HG02759 (cell line): ENCODE results near the gene CISTR.
A peak's percentile ranks its signal among the peaks of the same experiment; 100 is the strongest.
"Not testable (repeated sequence)": the region's sequence is repeated elsewhere in the genome, so short reads cannot be mapped to it uniquely, and the experiment has no call there.

Experiments
- ATAC-seq: cut with Tn5 transposase; IDR thresholded peaks from one replicate; pipeline ENCODE4 v1.9.1; 2021; ENCODE audit warnings: mild to moderate bottlenecking, moderate library complexity; ENCODE audit not compliant: unreplicated experiment

The CISTR gene

DNA sequence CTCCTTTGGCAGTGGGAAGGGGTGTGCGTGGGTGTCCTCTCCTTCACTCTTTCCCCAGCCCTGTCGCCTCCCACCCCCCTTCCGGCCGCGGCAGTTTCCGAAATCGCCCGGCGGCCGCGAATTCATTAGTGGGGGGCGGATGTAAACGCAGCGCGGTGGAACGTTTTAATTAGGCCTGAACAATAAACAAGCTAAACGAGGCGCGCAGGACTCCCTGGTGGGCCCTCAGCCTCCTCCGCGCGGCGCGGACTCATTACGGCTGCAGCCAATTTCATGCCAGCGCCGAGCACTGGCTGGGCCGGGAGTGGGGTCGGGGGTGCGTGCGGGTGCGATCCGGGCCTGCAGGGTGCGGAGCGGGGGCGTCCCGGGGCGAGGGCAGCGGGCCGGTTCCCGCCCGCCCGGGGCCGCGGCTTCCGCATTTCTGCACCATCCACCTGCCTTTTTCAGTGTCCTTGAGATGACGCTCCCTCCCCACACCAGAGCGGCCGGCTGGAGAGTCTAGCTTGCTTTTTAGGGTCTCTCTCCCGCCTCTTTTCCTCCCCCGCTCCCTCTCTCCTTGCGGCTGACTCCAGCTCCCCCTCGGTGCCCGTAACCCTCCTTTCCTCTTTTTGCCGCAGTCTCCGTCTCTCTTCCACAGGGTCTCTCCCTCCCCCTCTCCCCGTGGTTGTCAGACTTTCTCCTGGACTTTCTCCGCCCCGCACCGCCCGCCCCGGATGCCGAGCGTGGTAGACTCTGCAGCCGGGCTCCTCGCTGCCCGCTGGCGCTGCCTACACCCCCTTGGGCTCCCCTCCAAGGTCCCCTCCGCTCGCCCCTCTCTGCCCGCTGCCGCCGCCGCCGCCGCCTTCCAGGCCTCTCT is at the start of gene CISTR:
CISTR (minus strand) TSS at position 644 of the 856 bp plus-strand sequence.
- ATAC-seq = peak; percentile 34

- ATAC-seq = peak; percentile 57
Measured at GRCh38 chr12:53798575-53798974, 46.8 kb upstream of the CISTR start.

GRCh38 chr12:53795927-53796326 is 44.1 kb upstream of the CISTR start:
- no peak for ATAC-seq

GRCh38 chr12:53793221-53793620 is 41.4 kb upstream of the CISTR start:
- no peak for ATAC-seq

DNA sequence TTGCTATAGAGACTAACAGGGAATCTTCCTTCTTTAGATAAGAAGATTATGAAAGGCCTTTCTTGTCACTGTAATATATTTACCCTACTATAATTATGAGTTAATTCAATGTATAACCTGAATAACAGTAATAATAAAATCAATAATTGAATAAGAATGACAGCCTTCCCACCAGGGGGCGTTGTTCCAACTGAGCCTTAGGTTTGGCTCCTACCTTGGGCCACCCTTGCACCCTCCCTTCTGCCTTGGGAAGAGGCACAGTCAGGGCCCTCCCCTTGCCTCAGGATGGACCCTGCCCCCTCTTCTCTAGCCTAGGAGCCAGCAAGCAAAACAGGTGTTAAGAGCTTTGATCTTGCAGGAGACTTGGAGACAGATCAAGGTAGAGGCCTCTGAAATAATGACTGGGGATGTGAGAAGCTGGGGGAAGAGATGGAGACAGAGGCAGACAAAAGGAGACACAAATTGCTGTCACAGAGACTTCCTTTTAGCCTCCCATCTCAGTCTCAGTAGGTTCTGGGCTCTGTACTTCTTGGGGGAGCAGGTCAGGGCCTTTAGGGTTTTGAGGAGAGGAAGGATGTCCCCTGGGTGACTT is 40.1 kb upstream of the CISTR start:
- no peak for ATAC-seq

- ATAC-seq = no peak
Measured at GRCh38 chr12:53789570-53789969, 37.8 kb upstream of the CISTR start.

GRCh38 chr12:53788892-53789291 is 37.1 kb upstream of the CISTR start:
- ATAC-seq = no peak

- no peak for ATAC-seq
Measured at GRCh38 chr12:53786411-53786810, 34.6 kb upstream of the CISTR start.

- ATAC-seq = no peak
Measured at GRCh38 chr12:53785161-53785560, 33.4 kb upstream of the CISTR start.

DNA sequence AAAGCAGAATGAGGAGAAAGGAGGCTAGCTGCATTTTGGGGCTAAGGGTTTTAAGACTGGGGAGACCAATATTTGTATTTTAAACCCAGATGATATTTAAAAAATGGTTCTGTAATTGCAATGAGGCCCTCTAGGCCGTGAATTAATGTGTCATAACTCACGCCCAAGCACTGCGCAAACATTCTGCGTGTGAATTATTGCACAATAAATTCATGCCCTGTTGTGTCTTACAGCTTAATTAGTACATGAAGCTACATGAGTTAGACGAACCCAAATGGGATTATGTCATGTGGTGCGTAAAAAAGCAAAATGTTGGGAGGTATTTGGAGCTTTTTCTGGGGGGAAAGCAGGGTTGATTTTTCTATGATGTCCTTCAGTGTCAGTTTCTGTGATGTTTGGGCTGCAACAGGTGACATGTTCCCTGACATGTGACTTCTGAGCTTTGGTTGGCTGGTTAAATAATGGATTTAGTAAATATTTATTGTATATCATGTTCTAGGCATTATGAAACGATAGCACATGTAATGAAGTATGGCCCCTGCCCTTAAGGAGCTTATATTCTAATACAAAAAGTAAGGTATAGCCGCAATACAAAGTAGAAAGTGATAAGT is 30.4 kb upstream of the CISTR start:
- ATAC-seq = no peak

DNA sequence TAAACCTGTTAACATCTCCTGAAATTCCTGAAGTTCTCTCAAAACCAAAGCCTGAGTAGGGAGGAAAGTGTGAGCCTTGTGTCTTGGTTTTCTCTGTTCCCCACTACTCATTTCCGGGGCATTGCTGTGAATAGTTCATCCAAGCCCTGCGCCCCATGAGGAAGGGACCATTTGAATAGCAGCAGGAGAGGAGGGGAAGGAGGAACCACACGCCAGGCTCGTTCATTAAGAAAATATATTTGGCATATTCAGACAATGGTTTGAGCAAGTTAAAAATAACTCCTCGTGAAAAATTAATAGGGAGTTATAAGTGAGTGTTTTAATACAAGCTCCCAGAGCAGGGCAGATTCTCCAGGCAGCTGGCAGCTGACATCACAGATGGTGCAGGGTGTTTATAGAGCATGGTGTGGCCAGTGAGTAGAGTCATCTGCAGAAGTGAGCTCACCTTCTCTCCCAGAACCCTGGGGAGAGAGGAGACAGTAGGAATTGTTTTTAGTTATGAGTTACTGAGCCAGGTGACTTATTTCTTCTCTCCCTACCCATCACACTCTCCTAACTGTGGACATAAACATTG is 29.5 kb upstream of the CISTR start:
- no peak for ATAC-seq

DNA sequence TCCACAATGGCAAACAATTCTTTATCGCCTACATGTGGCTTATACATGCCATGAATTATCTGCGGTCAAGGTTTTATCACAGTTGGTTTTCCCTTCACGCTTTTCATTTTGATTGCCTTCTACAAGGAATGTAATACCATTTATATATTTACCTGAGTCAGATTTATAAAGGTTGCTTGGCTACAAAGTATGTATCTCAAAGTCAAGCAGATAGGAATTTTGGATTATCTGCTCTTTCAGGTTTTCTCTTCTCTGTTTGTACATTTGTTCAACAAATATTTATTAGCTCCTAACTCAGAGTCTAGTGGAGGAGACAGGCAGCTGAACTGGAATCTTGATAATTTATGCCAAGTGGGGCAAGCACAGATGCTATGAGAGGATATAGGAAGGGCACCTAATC is 28.5 kb upstream of the CISTR start:
- ATAC-seq = no peak

GRCh38 chr12:53779679-53780078 is 27.9 kb upstream of the CISTR start:
- not testable (repeated sequence) for ATAC-seq

DNA sequence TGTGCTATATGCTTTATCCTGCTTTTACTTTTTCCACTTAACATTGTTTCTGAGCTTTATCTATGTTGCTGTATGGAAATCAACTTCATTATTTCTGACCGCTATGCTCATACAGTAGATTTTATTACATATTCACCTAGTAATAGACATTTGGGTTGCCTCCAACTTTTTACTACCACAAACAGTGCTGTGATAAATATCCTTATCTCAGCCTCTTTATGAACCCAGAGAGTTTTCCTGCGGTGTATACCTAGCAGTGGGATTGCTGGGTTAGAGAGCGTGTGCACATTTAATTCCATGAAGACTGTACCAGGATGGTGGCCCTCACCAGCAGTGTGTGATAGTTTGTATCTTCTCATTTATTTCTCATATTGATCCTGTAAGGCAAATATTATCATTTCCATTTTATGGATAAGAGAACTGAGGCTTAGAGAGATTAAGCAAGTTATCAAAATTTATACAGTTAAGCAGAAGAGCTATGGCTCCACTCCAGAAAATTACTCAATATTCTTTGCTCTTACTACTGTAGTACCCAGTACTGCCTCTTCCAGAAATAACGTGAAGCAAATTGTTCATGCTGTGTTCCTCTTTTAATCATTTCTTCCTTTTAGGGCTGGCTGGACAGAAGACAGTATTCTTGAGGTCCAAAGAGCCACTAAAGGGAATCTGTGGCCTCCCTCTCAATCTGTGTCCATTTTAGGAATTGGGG is 26.3 kb upstream of the CISTR start:
- no peak for ATAC-seq

GRCh38 chr12:53777412-53777811 is 25.6 kb upstream of the CISTR start:
- ATAC-seq = no peak

GRCh38 chr12:53776872-53777271 is 25.1 kb upstream of the CISTR start:
- no peak for ATAC-seq

DNA sequence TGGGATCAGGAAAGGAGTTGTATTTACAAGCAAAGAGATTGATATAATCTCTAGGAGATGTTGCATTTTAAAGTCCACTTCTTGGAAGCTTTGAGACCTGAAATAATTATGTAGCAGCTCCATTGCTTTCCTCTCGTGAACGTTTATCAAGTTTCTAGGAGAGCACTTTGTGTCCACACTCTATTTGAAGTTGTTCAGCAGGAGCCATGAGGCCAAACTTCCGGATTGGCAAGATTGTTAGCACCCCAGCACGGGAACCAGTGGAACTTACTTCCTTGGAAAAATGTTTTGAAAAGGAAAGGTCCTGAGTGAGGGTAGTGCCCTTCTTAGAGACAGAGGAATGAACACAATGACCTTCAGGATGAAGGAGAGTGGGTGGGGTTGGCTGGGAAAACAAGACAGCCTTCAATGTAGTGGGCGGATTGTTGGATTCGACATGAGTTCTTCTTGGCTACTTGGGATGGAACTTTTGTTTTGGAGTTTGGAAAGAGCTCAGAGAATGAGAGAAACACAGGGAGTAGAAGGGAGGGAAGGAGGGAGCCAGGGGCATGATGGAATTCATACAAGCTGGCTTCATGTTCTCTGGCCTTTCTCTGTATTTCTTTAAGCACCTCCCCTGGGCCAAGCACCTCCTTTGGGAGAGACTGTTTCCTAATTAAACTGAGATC is 23.8 kb upstream of the CISTR start:
- ATAC-seq = no peak

DNA sequence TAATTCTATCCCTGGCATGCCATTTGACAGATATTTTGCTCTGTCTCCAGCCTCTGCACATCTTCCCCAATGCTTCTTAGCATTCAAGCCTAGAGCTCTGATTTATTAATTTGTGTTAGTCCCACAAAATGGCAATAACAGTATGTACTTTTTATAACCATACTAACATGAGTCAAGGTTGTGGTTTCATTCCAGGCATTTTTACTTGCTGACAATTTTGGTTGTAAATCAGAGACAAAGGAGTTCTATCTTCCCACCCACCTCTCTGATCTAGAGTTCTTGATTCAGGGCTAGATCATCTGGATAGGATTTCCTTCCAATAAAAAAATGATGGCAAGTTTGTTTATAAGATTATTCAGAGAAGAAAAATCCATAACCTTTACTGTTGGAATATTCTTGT is 18.5 kb upstream of the CISTR start:
- no peak for ATAC-seq

DNA sequence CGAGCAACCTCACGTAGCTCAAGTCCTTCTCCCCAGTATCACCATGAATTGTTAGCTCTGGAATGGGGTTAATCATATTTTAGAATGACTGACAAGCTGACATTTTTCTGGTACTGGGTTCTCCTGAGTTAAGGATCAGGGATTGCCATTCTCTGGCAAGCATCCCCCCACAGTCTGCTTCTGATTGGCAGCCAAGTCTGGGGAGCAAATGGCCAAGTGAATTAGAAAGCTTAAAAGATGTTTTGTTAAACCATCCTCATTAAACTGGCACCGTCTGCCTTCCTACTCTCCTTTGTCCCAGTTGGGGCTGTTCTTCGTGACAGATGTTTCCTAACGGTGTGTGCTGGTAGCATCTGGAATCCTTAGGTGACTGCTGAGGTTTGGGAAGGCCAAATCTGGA is 17.2 kb upstream of the CISTR start:
- no peak for ATAC-seq

GRCh38 chr12:53766881-53767280 is 15.1 kb upstream of the CISTR start:
- no peak for ATAC-seq

DNA sequence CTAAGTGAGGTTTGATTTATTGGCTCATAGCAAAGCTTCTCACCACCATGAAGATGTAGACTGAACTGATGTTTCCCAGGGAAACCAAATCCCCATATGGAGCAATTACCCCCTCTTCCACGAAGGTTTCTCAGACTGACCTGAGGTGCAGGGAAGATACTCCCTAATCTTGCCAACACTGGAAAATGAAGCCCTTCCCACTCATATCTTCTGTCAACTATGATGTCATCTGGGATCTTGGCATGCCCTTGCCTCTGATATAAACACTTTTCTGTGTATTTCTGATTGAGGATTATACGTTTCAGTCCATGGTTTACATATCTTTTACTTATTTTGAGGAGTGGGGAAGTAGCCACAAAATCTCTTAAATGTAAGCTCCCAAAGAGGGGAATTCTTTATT is 14.1 kb upstream of the CISTR start:
- ATAC-seq = no peak
